H9 (cell line): ENCODE data around the gene HNRNPD. TPM values are rescaled to one million over a fixed set of nuclear protein-coding genes. Genes with fewer than 3 reads are reported as not detected.

Source experiments
- DNase-seq: peaks from one replicate; pipeline ENCODE4 v3.0.0-alpha.2; 2017
- H2AFZ ChIP-seq: one replicate; pipeline ENCODE4 v1.6.1; 2013; ENCODE audit warnings: mild to moderate bottlenecking, low read length, control low read depth, moderate library complexity
- H2AK5ac ChIP-seq: 2 replicates; pipeline ENCODE4 v1.6.1; 2013; ENCODE audit warnings: low read length, control low read depth, mixed read lengths; ENCODE audit not compliant: insufficient read length
- H2BK120ac ChIP-seq: one replicate; pipeline ENCODE4 v1.6.1; 2013; ENCODE audit warnings: low read depth, mild to moderate bottlenecking, low read length, control low read depth, inconsistent platforms; ENCODE audit not compliant: poor library complexity, severe bottlenecking
- H2BK12ac ChIP-seq: 2 replicates; pipeline ENCODE4 v1.6.1; 2013; ENCODE audit warnings: low read length, control low read depth, mixed read lengths, low read depth; ENCODE audit not compliant: insufficient read length
- H2BK15ac ChIP-seq: 2 replicates; pipeline ENCODE4 v1.6.1; 2013; ENCODE audit warnings: low read depth, low read length, control low read depth
- H2BK20ac ChIP-seq: one replicate; pipeline ENCODE4 v1.6.1; 2013; ENCODE audit warnings: low read depth, mild to moderate bottlenecking, low read length, control low read depth, inconsistent platforms; ENCODE audit not compliant: poor library complexity, severe bottlenecking
- H2BK5ac ChIP-seq: 2 replicates; pipeline ENCODE4 v1.6.1; 2013; ENCODE audit warnings: low read length, control low read depth, mixed read lengths; ENCODE audit not compliant: insufficient read length
- H3K14ac ChIP-seq: 2 replicates; pipeline ENCODE4 v1.6.1; 2013; ENCODE audit warnings: low read length, control low read depth; ENCODE audit not compliant: insufficient read depth
- H3K18ac ChIP-seq: 2 replicates; pipeline ENCODE4 v1.6.1; 2013; ENCODE audit warnings: low read depth, mild to moderate bottlenecking, mixed read lengths, low read length, control low read depth; ENCODE audit not compliant: insufficient read length
- H3K23ac ChIP-seq: 2 replicates; pipeline ENCODE4 v1.6.1; 2013; ENCODE audit warnings: low read length, control low read depth, mixed read lengths, low read depth; ENCODE audit not compliant: insufficient read length
- H3K23me2 ChIP-seq: 2 replicates; pipeline ENCODE4 v1.6.1; 2013; ENCODE audit warnings: low read depth, mild to moderate bottlenecking, mixed read lengths, low read length, control low read depth; ENCODE audit not compliant: insufficient read length, poor library complexity, severe bottlenecking
- H3K27ac ChIP-seq: 2 replicates; pipeline ENCODE4 v1.5.1; 2013; ENCODE audit warnings: low read length, control low read depth, mixed read lengths, low read depth; ENCODE audit not compliant: insufficient read length
- H3K27me3 ChIP-seq: 2 replicates; pipeline ENCODE4 v1.6.1; 2013; ENCODE audit warnings: low read length, control low read depth, inconsistent platforms; ENCODE audit not compliant: insufficient read depth
- H3K4ac ChIP-seq: 2 replicates; pipeline ENCODE4 v1.6.1; 2013; ENCODE audit warnings: low read depth, mild to moderate bottlenecking, control low read depth, inconsistent platforms, low read length, moderate library complexity
- H3K4me1 ChIP-seq: 2 replicates; pipeline ENCODE4 v1.6.1; 2013; ENCODE audit warnings: low read length, control low read depth, inconsistent platforms; ENCODE audit not compliant: insufficient read depth
- H3K4me2 ChIP-seq: 2 replicates; pipeline ENCODE4 v1.6.1; 2013; ENCODE audit warnings: low read length, control low read depth, mixed read lengths; ENCODE audit not compliant: insufficient read length, insufficient read depth
- H3K56ac ChIP-seq: 2 replicates; pipeline ENCODE4 v1.6.1; 2013; ENCODE audit warnings: low read depth, mild to moderate bottlenecking, mixed read lengths, low read length, control low read depth; ENCODE audit not compliant: insufficient read length
- H3K79me1 ChIP-seq: 2 replicates; pipeline ENCODE4 v1.6.1; 2013; ENCODE audit warnings: low read depth, mild to moderate bottlenecking, moderate library complexity, low read length, control low read depth, inconsistent platforms; ENCODE audit not compliant: insufficient read depth, poor library complexity, severe bottlenecking
- H3K79me2 ChIP-seq: 2 replicates; pipeline ENCODE4 v1.6.1; 2013; ENCODE audit warnings: low read length, control low read depth, inconsistent platforms; ENCODE audit not compliant: insufficient read depth
- H3K9ac ChIP-seq: 2 replicates; pipeline ENCODE4 v1.6.1; 2013; ENCODE audit warnings: low read length, control low read depth, mixed read lengths; ENCODE audit not compliant: insufficient read length; ENCODE audit errors: extremely low read depth
- H3K9me3 ChIP-seq: one replicate; pipeline ENCODE4 v1.6.1; 2013; ENCODE audit warnings: low read depth, low read length, inconsistent platforms; ENCODE audit not compliant: control insufficient read depth
- H3T11ph ChIP-seq: one replicate; pipeline ENCODE4 v1.6.1; 2013; ENCODE audit warnings: mild to moderate bottlenecking, low read length, control low read depth, inconsistent platforms
- H4K20me1 ChIP-seq: one replicate; pipeline ENCODE4 v1.6.1; 2013; ENCODE audit not compliant: control insufficient read depth, insufficient read length, insufficient read depth
- H4K5ac ChIP-seq: 2 replicates; pipeline ENCODE4 v1.6.1; 2013; ENCODE audit warnings: low read depth, mild to moderate bottlenecking, mixed read lengths, low read length, control low read depth; ENCODE audit not compliant: insufficient read length
- H4K8ac ChIP-seq: replicated peaks from 2 replicates; pipeline ENCODE4 v1.6.1; 2013; ENCODE audit warnings: low read length, control low read depth, mixed read lengths, low read depth; ENCODE audit not compliant: insufficient read length
- H4K91ac ChIP-seq: 2 replicates; pipeline ENCODE4 v1.6.1; 2013; ENCODE audit warnings: low read depth, mild to moderate bottlenecking, moderate library complexity, mixed read lengths, low read length, control low read depth; ENCODE audit not compliant: insufficient read length
- H3K27ac Mint-ChIP-seq, 3 experiments: 2 replicates in 2 of 3; 3 replicates in 1 of 3; pipeline ENCODE4 v1.8.0; 2020 to 2021; ENCODE audit warnings: mixed read lengths in 3 of 3, mild to moderate bottlenecking in 1 of 3, moderate library complexity in 1 of 3
- H3K27me3 Mint-ChIP-seq: 2 replicates; pipeline ENCODE4 v1.8.0; 2021; ENCODE audit warnings: low read depth, mild to moderate bottlenecking, moderate library complexity, mixed read lengths
- H3K36me3 Mint-ChIP-seq, 3 experiments: 2 replicates in 2 of 3; 3 replicates in 1 of 3; pipeline ENCODE4 v1.8.0; 2020 to 2021; ENCODE audit warnings: low read depth in 3 of 3, mixed read lengths in 3 of 3; ENCODE audit not compliant: insufficient read depth in 1 of 3
- H3K4me1 Mint-ChIP-seq, 2 experiments: 2 replicates each; pipeline ENCODE4 v1.8.0; 2020; ENCODE audit warnings: mixed read lengths in 2 of 2
- H3K4me3 Mint-ChIP-seq, 2 experiments: 2 replicates in 1 of 2; 3 replicates in 1 of 2; pipeline ENCODE4 v1.8.0; 2020 to 2021; ENCODE audit warnings: mild to moderate bottlenecking in 2 of 2, mixed read lengths in 2 of 2, moderate library complexity in 1 of 2
- H3K9me3 Mint-ChIP-seq, 2 experiments: 2 replicates in 1 of 2; 3 replicates in 1 of 2; pipeline ENCODE4 v1.8.0; 2020; ENCODE audit warnings: mild to moderate bottlenecking in 2 of 2, mixed read lengths in 2 of 2, moderate library complexity in 1 of 2
- CTCF ChIP-seq: fragments of 200-600 bp; sonication (generic); conservative IDR thresholded peaks from 3 replicates; pipeline ENCODE4 v1.8.0; 2021; ENCODE audit warnings: antibody characterized with exemption, mild to moderate bottlenecking
- WGBS: extraction: QIAGEN DNeasy Blood & Tissue Kit; methylation state at CpG from one replicate; pipeline ENCODE4 v1.1.7; 2013; ENCODE audit warnings: missing lambda C conversion rate, low lambda C conversion rate, mixed read lengths; ENCODE audit not compliant: insufficient read length; ENCODE audit errors: extremely low coverage; 5-methylcytosine and 5-hydroxymethylcytosine counted together
- total RNA-seq: library from RNA; stranded (reverse); gene quantifications from 2 replicates; pipeline ENCODE4 v1.2.1, GENCODE V29; 2021

The HNRNPD gene
- total RNA-seq, 1 experiment from 2014 or later: 611 TPM

DNA sequence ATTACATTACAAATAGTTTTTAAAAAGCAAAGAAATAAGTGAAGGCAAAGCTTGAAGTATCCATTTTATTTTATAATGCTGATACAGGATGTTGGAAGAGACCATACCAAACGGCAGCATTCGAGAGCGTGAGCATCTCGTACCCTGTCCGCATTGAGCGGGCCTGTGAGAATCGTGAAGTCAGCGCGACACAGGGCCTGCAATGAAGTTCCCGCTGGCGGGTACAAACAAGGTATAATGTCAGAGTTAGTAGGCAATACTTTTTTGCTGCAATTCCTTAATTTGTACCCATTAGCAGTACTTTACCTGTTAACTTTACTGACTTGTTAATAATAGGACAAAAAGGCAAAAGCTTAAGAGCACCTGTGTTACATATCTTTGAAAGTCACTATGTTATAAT lies 19.0 kb downstream of the HNRNPD start:
- Histone ChIP-seq H4K8ac (no peak overlapping the region), H2BK5ac (no peak overlapping the region), H3K23me2 (no peaks in the 10 kb centered on the region), H3K9me3 (no peaks in the 10 kb centered on the region), H3K27me3 (no peaks in the 10 kb centered on the region), H2BK15ac (no peak overlapping the region), H3K4me2 (no peak overlapping the region), H3K18ac (no peak overlapping the region), H3K9ac (no peak overlapping the region), H2BK20ac (no peak overlapping the region), H3K4me1 (no peaks in the 10 kb centered on the region), H3K4ac (no peak overlapping the region), H3K27ac (no peak overlapping the region), H4K91ac (no peak overlapping the region), H3K79me1 (peaks cover 9% of the 10 kb centered on the region), H3K56ac (no peak overlapping the region), H2BK120ac (no peak overlapping the region), H3T11ph (no peak overlapping the region), H3K79me2 (peaks cover 4% of the 10 kb centered on the region; the same call in 1 of the 2 replicates), H3K14ac (no peak overlapping the region), H2BK12ac (no peak overlapping the region), H2AFZ (no peak overlapping the region), H4K20me1 (no peaks in the 10 kb centered on the region), H2AK5ac (no peak overlapping the region), H4K5ac (no peak overlapping the region), H3K23ac (no peak overlapping the region)
- no CpG with 5 or more reads among the region's 11 CpGs for WGBS
- TF ChIP-seq CTCF: no peak
- no peaks in the 10 kb centered on the region for H3K27me3 Mint-ChIP-seq
- H3K9me3 Mint-ChIP-seq: no peaks in the 10 kb centered on the region
- DNase-seq: no peak
- no peaks in the 10 kb centered on the region; a peak in 1 of 4 replicates for H3K4me1 Mint-ChIP-seq
- H3K36me3 Mint-ChIP-seq: peaks cover 65 to 90% (median 89%) of the 10 kb centered on the region in 3 experiments
- H3K4me3 Mint-ChIP-seq: no peak overlapping the region
- no peak overlapping the region for H3K27ac Mint-ChIP-seq
